ENCODE results near the gene NMD3.

- TF ChIP-seq EZH2phosphoT487 (conservative IDR thresholded peaks at IDR 0.05; ENCODE audit: low read length) (no peak), CTCF (IDR thresholded peaks at IDR 0.05; ENCODE audit: insufficient read depth, low read length, poor library complexity, severe bottlenecking) (no peak)
These were observed 46.5 kb downstream of the NMD3 start for GRCh38 chr3:161267646-161268045.
